HS-27A (cell line): ENCODE data around the gene PTDSS2.

Source experiments
- DNase-seq: peaks from one replicate; pipeline ENCODE4 v3.0.0-alpha.2; 2012; ENCODE audit warnings: low read depth, missing footprints

The PTDSS2 gene

GRCh38 chr11:492427-493226 is 42.5 kb downstream of the PTDSS2 start:
- no peak for DNase-seq

- no peak for DNase-seq
Observed at GRCh38 chr11:494761-495536, 44.9 kb downstream of the PTDSS2 start.

GRCh38 chr11:495537-495931 is 45.5 kb downstream of the PTDSS2 start:
- no peak for DNase-seq

GRCh38 chr11:496834-497564 is 46.9 kb downstream of the PTDSS2 start:
- no peak for DNase-seq

GRCh38 chr11:497565-498296 is 47.7 kb downstream of the PTDSS2 start:
- no peak for DNase-seq

GRCh38 chr11:498297-499181 is 48.5 kb downstream of the PTDSS2 start:
- no peak for DNase-seq

GRCh38 chr11:499201-500076 is 49.4 kb downstream of the PTDSS2 start:
- DNase-seq, result no peak

GRCh38 chr11:501001-501682 is 51.1 kb downstream of the PTDSS2 start:
- no peak for DNase-seq

GRCh38 chr11:501683-502287 is 51.7 kb downstream of the PTDSS2 start:
- no peak for DNase-seq

- no peak for DNase-seq
Observed at GRCh38 chr11:502288-503178, 52.5 kb downstream of the PTDSS2 start.

- no peak for DNase-seq
Observed at GRCh38 chr11:503179-503981, 53.3 kb downstream of the PTDSS2 start.

GRCh38 chr11:504053-504993 is 54.2 kb downstream of the PTDSS2 start:
- no peak for DNase-seq

GRCh38 chr11:504994-505344 is 54.9 kb downstream of the PTDSS2 start:
- DNase-seq, result no peak

- DNase-seq, result peak; percentile 88
Observed at GRCh38 chr11:506238-506994, 56.3 kb downstream of the PTDSS2 start.
